CD4-positive, CD25-positive, alpha-beta regulatory T cell (primary cell): Measurements from ENCODE around the gene ERI2. TPM values are rescaled to one million over a fixed set of nuclear protein-coding genes. Genes with fewer than 3 reads are reported as not detected.

Experiments used
- ATAC-seq, 2 donors: fragments of 150-1000 bp; cut with Tn5 transposase; one replicate each; pipeline ENCODE4 v1.10.0; 2021; ENCODE audit warnings: low read depth in 2 of 2, moderate number of reproducible peaks in 2 of 2, moderate library complexity in 1 of 2
- DNase-seq, 3 donors: peaks; one replicate each; pipeline versions ENCODE4 v3.0.0 to v3.0.0-alpha.2; 2012 to 2022; ENCODE audit warnings: mixed read lengths in 1 of 3
- H3K27ac ChIP-seq: one replicate; pipeline ENCODE4 v1.7.0; 2013; ENCODE audit warnings: mild to moderate bottlenecking, low read length; ENCODE audit not compliant: insufficient read depth, poor library complexity, severe bottlenecking
- H3K27me3 ChIP-seq: one replicate; pipeline ENCODE4 v1.7.0; 2013; ENCODE audit warnings: low read length; ENCODE audit not compliant: control insufficient read depth, insufficient read depth
- H3K36me3 ChIP-seq: one replicate; pipeline ENCODE4 v1.7.0; 2013; ENCODE audit warnings: mild to moderate bottlenecking, low read length, moderate library complexity; ENCODE audit not compliant: control insufficient read depth, insufficient read depth
- H3K4me1 ChIP-seq: 2 replicates; pipeline ENCODE4 v1.7.0; 2013; ENCODE audit warnings: mild to moderate bottlenecking, low read length; ENCODE audit not compliant: insufficient read depth, control insufficient read depth, poor library complexity, severe bottlenecking
- H3K4me3 ChIP-seq: one replicate; pipeline ENCODE4 v1.7.0; 2013; ENCODE audit warnings: low read depth, mild to moderate bottlenecking, low read length, moderate library complexity
- H3K9me3 ChIP-seq, 2 experiments: 1 replicate in 1 of 2; 2 replicates in 1 of 2; pipeline ENCODE4 v1.7.0; 2013; ENCODE audit warnings: low read length in 2 of 2, mild to moderate bottlenecking in 1 of 2, moderate library complexity in 1 of 2; ENCODE audit not compliant: control insufficient read depth in 2 of 2
- H3K27ac Mint-ChIP-seq, 3 donors: one replicate each; pipeline ENCODE4 v1.8.0; 2020 to 2022; ENCODE audit warnings: mild to moderate bottlenecking in 3 of 3, mixed read lengths in 3 of 3, moderate library complexity in 2 of 3
- H3K27me3 Mint-ChIP-seq: one replicate; pipeline ENCODE4 v1.8.0; 2022; ENCODE audit warnings: mild to moderate bottlenecking, mixed read lengths
- H3K36me3 Mint-ChIP-seq: one replicate; pipeline ENCODE4 v1.8.0; 2020; ENCODE audit warnings: mixed read lengths
- H3K4me1 Mint-ChIP-seq, 4 donors: one replicate each; pipeline ENCODE4 v1.8.0; 2020 to 2022; ENCODE audit warnings: mixed read lengths in 4 of 4, mild to moderate bottlenecking in 1 of 4
- H3K4me3 Mint-ChIP-seq, 4 donors: one replicate each; pipeline ENCODE4 v1.8.0; 2020 to 2022; ENCODE audit warnings: mild to moderate bottlenecking in 4 of 4, mixed read lengths in 4 of 4, moderate library complexity in 3 of 4
- H3K9me3 Mint-ChIP-seq, 7 donors: one replicate each; pipeline ENCODE4 v1.8.0; 2020 to 2022; ENCODE audit warnings: mixed read lengths in 7 of 7, mild to moderate bottlenecking in 3 of 7, moderate library complexity in 2 of 7
- polyA plus RNA-seq, 4 donors: library from polyadenylated mRNA; unstranded; fragments of 300-500 nt; fragmentation: Illumina TruSeq; gene quantifications; one replicate each; pipeline ENCODE4 v1.2.3, GENCODE V29; 2021
- total RNA-seq: library from RNA; stranded (reverse); gene quantifications from one replicate; pipeline ENCODE4 v1.2.3, GENCODE V29; 2022

Gene ERI2
- total and polyA plus RNA-seq, 5 donors from 2014 or later = 2.0 to 4.9 (median 2.9) TPM

GRCh38 chr16:20750558-20750957 lies 55.7 kb downstream of the ERI2 start:
- no peak overlapping the region for H3K4me3 ChIP-seq
- no peak for DNase-seq
- H3K9me3 ChIP-seq = peaks cover 14 to 15% of the 10 kb centered on the region in 2 experiments
- Mint-ChIP-seq H3K4me1 (peaks cover 0 to 4% (median 0%) of the 10 kb centered on the region in 4 donors), H3K27ac (no peak overlapping the region), H3K27me3 (peaks cover 23% of the 10 kb centered on the region), H3K9me3 (peaks cover 3 to 20% (median 7%) of the 10 kb centered on the region in 7 donors), H3K36me3 (no peaks in the 10 kb centered on the region), H3K4me3 (no peak overlapping the region)
- H3K4me1 ChIP-seq = no peaks in the 10 kb centered on the region
- H3K27ac ChIP-seq = no peak overlapping the region
- no peak for ATAC-seq
- peaks cover 5% of the 10 kb centered on the region for H3K27me3 ChIP-seq
- H3K36me3 ChIP-seq = no peaks in the 10 kb centered on the region

- Histone ChIP-seq H3K4me1 (no peaks in the 10 kb centered on the region), H3K27ac (no peak overlapping the region), H3K9me3 (peaks cover 14 to 15% of the 10 kb centered on the region in 2 experiments), H3K4me3 (no peak overlapping the region), H3K36me3 (no peaks in the 10 kb centered on the region), H3K27me3 (peaks cover 5% of the 10 kb centered on the region)
- ATAC-seq = no peak
- DNase-seq = no peak
- H3K9me3 Mint-ChIP-seq = peaks cover 3 to 18% (median 6%) of the 10 kb centered on the region in 7 donors
- H3K27ac Mint-ChIP-seq = no peak overlapping the region
- H3K27me3 Mint-ChIP-seq = peaks cover 23% of the 10 kb centered on the region
- H3K36me3 Mint-ChIP-seq = no peaks in the 10 kb centered on the region
- H3K4me1 Mint-ChIP-seq = peaks cover 0 to 4% (median 0%) of the 10 kb centered on the region in 4 donors
- no peak overlapping the region for H3K4me3 Mint-ChIP-seq
Measured at GRCh38 chr16:20749474-20749873, 56.8 kb downstream of the ERI2 start.

GRCh38 chr16:20747030-20747816 lies 59.0 kb downstream of the ERI2 start:
- Mint-ChIP-seq H3K27ac (no peak overlapping the region), H3K4me1 (peaks cover 0 to under 1% (median 0%) of the 10 kb centered on the region in 4 donors), H3K36me3 (no peaks in the 10 kb centered on the region), H3K4me3 (no peak overlapping the region), H3K27me3 (peaks cover 12% of the 10 kb centered on the region), H3K9me3 (peaks cover 0 to 12% (median 6%) of the 10 kb centered on the region in 7 donors)
- Histone ChIP-seq H3K27ac (no peak overlapping the region), H3K9me3 (peaks cover 14 to 15% of the 10 kb centered on the region in 2 experiments), H3K27me3 (peaks cover 2% of the 10 kb centered on the region), H3K4me1 (no peaks in the 10 kb centered on the region), H3K36me3 (no peaks in the 10 kb centered on the region), H3K4me3 (no peak overlapping the region)
- ATAC-seq (no peak), DNase-seq (no peak)

GRCh38 chr16:20746461-20746860 lies 59.8 kb downstream of the ERI2 start:
- Mint-ChIP-seq H3K4me1 (peaks cover 0 to 8% (median 4%) of the 10 kb centered on the region in 4 donors), H3K4me3 (no peak overlapping the region), H3K27ac (no peak overlapping the region), H3K9me3 (peaks cover 0 to 12% (median 6%) of the 10 kb centered on the region in 7 donors), H3K36me3 (no peaks in the 10 kb centered on the region), H3K27me3 (peaks cover 11% of the 10 kb centered on the region)
- Histone ChIP-seq H3K4me3 (no peak overlapping the region), H3K9me3 (peaks cover 14 to 15% of the 10 kb centered on the region in 2 experiments), H3K36me3 (no peaks in the 10 kb centered on the region), H3K4me1 (peaks cover 3% of the 10 kb centered on the region), H3K27ac (no peak overlapping the region), H3K27me3 (peaks cover 2% of the 10 kb centered on the region)
- DNase-seq (no peak), ATAC-seq (no peak)

Other genes with a start within 250 kb of the ERI2 start
- not detected for gene ACSM2B, start 230.1 kb downstream of the ERI2 start, total RNA-seq
- not detected for gene ACSM2B, start 230.1 kb downstream of the ERI2 start, polyA plus RNA-seq
- not detected for gene ACSM1, start 108.8 kb downstream of the ERI2 start, total RNA-seq
- under 1 TPM in 2 of 4 donors, not detected in 2; 0.15 to 0.23 TPM for gene ACSM1, start 108.8 kb downstream of the ERI2 start, polyA plus RNA-seq
- 97.6 TPM for gene THUMPD1, start 64.7 kb downstream of the ERI2 start, total RNA-seq
- gene THUMPD1, start 64.7 kb downstream of the ERI2 start, polyA plus RNA-seq = 10 to 100 TPM; 56.1 to 75.1 (median 70.9) TPM
- 0.91 TPM for gene ACSM3, start 42.5 kb downstream of the ERI2 start, total RNA-seq
- gene ACSM3, start 42.5 kb downstream of the ERI2 start, polyA plus RNA-seq = 1 to 10 TPM; 1.7 to 7.2 (median 3.7) TPM
- 1.7 TPM for gene REXO5, start 55 bp upstream of the ERI2 start, total RNA-seq
- gene REXO5, start 55 bp upstream of the ERI2 start, polyA plus RNA-seq = 1 to 10 TPM in 3 of 4 donors, under 1 TPM in 1; 0.34 to 1.5 (median 1.2) TPM
- gene DCUN1D3, start 93.9 kb upstream of the ERI2 start, total RNA-seq = 4.8 TPM
- gene DCUN1D3, start 93.9 kb upstream of the ERI2 start, polyA plus RNA-seq = 1 to 10 TPM in 3 of 4 donors, under 1 TPM in 1; 0.52 to 2.2 (median 1.5) TPM
- gene LYRM1, start 94.3 kb upstream of the ERI2 start, total RNA-seq = 15.5 TPM
- 10 to 100 TPM; 49.8 to 56.1 (median 53.4) TPM for gene LYRM1, start 94.3 kb upstream of the ERI2 start, polyA plus RNA-seq